Activated CD4-positive, alpha-beta T cell treated with anti-CD3 and anti-CD28 coated beads for 24 hours (primary cell): Measurements from ENCODE around the gene RPS13.
"Not testable (repeated sequence)": the region's sequence is repeated elsewhere in the genome, so short reads cannot be mapped to it uniquely, and the experiment has no call there.

Experiments
- DNase-seq, 2 donors: peaks; one replicate each; pipeline ENCODE4 v3.0.0-alpha.2; 2020; ENCODE audit warnings: low read depth in 2 of 2

Gene RPS13

GRCh38 chr11:17077520-17078401 is at the start of gene RPS13:
Gene RPS13, minus strand, starts transcription at chr11:17077667. Its CDS starts 26 bp downstream, at chr11:17077641.
- peak; percentile 80 to 86 for DNase-seq

DNA sequence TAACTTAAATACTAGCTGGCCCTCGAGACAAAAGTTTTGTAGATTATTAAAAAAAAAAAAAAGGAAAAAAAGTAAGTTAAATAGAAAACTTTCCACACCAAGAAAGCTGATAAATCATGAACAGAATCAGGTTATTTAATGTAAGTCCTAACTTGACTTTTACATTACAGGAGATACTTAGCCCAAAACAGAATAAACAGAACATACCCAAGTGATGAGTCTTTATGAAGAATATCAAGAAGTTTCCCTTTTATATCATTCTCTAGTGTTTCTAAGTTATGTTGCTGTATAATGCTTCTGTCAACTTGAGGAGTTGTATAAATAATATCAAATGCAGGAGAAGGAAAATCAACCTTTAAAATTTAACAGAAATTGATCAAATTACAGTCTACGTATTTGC is 44.5 kb upstream of the RPS13 start:
- no peak for DNase-seq

DNA sequence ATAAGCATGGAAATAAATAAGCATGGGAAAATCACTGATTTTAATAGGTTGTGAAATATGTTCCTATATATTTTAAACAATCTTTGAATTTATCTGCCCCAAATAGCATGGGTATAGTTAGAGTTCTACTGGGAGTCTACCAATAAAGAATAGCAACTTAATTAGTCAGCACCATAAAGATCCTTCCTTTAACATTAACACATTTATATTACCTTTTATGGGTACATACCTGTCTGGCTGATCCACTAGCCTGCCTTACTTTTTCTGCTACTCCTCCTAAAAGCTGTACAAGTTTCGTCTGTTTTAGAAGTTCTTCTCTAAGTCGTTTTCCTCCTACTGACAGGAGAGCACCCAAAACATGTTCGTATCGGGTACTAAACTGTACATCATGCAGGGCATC is 39.8 kb upstream of the RPS13 start:
- DNase-seq, result no peak

DNA sequence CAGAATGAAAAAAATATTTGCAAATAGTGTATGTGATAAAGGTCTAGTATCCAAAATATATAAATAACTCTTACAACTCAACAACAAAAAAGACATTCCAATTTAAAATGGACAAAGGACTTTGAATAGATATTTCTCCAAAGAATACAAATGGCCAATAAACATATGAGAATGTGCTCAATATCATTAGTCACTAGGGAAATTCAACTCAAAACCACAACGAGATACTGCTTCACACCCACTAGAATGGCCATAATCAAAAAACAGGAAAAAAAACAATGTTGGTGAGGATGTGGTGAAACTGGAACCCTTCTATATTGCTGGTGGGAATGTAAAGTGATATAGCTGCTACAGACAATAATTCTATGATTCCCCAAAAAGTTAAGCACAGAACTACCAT is 38.6 kb upstream of the RPS13 start:
- DNase-seq, result no peak

DNA sequence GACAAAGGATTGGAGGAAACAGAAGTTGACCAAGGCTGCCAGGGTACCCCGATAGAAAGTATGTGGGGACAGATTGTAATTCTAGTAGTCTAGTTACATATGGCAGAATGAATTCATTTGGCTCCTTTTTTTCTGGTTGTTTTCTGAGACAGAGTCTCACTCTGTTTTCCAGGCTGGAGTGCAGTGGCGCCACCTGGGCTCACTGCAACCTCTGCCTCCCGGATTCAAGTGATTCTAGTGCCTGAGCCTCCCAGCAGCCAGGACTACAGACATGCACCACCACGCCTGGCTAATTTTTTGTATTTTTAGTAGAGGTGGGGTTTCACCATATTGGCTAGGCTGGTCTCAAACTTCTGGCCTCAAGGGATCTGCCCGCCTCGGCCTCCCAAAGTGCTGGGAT is 30.3 kb upstream of the RPS13 start:
- DNase-seq, result not testable (repeated sequence)

DNA sequence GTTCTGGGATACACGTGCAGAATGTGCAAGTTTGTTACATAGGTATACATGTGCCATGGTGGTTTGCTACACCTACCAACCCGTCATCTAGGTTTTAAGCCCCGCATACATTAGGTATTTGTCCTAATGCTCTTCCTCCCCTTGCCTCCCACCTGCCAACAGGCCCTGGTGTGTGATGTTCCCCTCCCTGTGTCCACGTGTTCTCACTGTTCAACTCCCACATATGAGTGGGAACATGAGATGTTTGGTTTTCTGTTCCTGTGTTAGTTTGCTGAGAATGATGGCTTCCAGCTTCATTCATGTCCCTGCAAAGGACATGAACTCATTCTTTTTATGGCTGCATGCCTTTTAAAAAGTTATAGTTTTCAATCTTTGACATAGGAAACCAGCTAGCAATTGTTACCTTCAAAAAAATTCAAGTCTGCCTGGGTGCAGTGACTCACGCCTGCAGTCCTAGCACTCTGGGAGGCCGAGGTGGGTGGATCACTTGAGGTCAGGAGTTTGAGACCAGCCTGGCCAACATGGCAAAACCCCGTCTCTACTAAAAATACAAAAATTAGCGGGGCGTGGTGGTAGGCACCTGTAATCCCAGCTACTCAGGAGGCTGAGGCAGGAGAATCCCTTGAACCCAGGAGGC is 28.1 kb upstream of the RPS13 start:
- DNase-seq, result not testable (repeated sequence)

GRCh38 chr11:17102462-17102861 is 25.0 kb upstream of the RPS13 start:
- DNase-seq, result no peak

DNA sequence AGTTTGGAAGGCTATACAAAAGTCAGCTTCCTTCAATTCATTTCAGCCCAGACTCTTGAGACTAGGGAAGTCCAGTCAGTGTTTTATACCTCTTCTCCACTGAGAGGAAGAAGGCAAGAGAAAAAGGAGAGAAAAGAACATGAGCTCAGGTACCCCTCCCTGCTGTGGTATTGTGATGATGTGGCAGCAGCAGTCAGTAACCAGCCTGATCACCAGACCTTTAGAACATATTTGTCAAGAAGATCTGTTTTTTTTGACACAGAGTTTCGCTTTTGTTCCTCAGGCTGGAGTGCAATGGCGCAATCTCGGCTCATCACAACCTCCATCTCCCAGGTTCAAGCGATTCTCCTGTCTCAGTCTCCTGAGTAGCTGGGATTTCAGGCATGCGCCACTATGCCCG is 21.2 kb upstream of the RPS13 start:
- DNase-seq, result no peak

DNA sequence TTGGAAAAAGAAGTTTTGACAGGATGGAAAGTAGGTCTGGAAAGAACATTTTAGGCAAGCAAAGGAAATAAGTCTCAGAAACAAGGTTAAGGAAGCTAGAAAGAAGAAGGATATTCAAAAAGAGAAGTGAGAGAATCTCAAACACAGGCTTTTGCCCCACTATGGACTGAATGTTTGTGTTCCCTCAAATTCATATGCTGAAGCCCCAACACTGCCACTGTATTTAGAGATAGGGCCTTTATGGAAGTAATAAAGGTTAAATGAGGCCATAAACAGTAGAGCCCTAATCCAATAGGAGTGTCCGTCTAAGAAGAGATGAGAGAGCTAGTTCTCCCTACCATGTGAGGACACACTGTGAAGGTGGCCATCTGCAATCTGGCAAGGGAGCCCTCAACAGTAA is 20.6 kb upstream of the RPS13 start:
- DNase-seq, result no peak

- DNase-seq, result not testable (repeated sequence)
These were observed 8.5 kb upstream of the RPS13 start for GRCh38 chr11:17085976-17086375.

DNA sequence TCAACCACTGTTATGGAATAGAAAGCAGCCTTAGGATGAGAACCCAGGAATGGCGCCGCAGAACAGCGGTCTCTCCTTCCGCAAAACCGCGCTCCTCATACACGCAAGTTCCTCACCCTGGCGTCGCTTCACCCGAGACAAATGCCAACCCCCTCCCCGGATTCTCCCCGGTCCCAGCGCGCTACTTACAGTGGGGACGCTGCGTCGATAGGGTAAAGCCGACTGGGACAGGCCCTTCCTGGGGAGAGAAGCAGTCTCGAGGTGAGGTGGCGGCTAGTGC is 287 bp downstream of the RPS13 start:
- no peak for DNase-seq

DNA sequence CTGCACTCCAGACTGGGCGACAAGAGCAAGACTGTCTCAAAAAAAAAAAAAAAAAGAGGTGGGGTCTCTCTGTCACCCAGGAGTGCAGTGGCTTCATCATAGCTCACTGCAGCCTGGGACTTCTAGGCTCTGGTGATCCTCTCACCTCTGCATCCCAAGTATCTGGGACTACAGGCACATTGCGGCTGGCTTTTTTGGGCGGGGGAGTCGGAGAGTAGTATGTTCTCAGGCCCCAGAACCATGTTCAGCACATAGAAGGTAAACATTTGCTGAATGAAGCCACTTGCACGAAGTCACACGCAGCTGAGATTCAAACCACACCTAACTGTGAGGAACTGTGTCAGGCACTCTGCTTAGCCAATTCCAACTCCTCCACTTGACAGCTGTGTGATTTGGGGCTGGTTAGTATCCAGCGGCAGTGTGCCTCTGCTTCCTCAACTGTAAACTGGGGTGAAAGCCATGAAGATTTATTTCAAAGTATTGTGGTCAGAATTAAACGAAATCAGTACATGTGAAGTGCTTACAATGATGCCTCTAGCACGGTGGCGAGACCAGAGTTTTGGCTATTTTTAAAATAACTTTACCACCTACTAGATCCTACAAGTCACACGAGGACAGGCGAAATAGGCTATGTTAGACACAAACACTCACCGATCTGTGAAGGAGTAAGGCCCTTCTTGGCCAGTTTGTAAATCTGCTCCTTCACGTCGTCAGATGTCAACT is 789 bp downstream of the RPS13 start:
- DNase-seq, result no peak

DNA sequence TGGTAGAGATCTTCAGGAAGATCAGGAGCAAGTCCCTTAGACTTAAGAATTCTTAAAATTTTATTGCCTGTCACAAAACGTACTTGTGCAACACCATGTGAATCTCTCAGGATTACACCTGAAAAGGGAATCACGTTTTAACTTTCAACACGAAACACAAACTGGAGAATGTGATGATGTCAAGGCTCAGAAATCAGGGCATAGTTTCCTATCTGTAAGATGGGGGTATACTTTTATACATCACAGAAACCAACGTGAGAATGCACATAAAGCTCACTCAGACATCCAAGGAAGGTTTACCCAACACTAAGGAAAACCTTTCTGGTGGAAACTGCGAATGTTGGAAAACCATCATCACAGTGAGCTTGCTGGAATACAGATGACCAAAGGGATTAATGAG is 2.0 kb downstream of the RPS13 start:
- DNase-seq, result no peak

GRCh38 chr11:17073370-17074027 is 4.0 kb downstream of the RPS13 start:
- no peak for DNase-seq

- no peak for DNase-seq
These were observed 10.1 kb downstream of the RPS13 start for GRCh38 chr11:17067417-17067816.

DNA sequence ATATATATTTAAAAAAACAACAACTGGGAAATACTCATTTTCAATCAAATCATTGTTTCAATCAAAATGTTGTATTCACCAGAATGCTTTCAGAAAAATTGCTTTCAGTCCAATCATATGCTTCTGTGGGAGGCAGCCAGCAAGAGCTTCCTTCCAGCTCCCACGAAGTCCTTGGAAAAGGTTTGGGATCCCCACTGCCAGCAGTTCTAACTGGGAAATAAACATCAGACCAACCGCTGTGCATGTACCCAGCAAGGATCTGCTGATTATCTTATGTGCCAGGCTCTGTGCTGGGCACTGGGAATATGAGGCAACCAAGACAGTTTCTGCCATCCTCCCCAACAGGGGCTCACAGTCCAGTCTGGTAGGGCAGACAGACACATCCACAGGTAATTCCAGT is 10.8 kb downstream of the RPS13 start:
- DNase-seq, result no peak

- peak; percentile 44 to 53 for DNase-seq
These were observed 14.1 kb downstream of the RPS13 start for GRCh38 chr11:17063171-17064002.

DNA sequence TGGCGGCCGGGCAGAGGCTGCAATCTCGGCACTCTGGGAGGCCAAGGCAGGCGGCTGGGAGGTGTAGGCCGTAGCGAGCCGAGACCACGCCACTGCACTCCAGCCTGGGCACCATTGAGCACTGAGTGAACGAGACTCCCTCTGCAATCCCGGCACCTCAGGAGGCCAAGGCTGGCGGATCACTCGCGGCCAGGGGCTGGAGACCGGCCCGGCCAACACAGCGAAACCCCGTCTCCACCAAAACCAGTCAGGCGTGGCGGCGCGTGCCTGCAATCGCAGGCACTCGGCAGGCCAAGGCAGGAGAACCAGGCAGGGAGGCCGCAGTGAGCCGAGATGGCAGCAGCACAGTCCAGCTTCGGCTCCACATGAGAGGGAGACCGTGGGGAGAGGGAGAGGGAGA is 26.3 kb downstream of the RPS13 start:
- not testable (repeated sequence) for DNase-seq

DNA sequence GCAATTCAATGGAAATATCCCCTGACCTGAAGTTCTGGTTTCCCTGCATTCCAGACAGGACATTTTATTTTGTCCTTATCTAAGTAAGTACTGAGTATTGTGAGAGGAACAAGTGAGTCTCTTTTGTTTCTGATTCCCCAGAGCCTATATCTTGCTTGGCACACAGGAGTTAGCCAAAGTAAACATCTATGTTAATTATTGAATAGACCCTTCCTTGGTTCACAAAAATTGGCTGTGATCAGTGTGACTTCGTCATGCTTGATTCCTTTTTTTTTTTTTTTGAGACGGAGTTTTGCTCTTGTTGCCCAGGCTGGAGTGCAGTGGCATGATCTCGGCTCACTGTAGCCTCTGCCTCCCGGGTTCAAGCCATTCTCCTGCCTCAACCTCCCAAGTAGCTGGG is 29.0 kb downstream of the RPS13 start:
- DNase-seq, result not testable (repeated sequence)

- no peak for DNase-seq
These were observed 30.8 kb downstream of the RPS13 start for GRCh38 chr11:17046690-17047089.
